8988T (cell line): Measurements from ENCODE around the gene PRKCH.
"Not testable (repeated sequence)": the region's sequence is repeated elsewhere in the genome, so short reads cannot be mapped to it uniquely, and the experiment has no call there.

Experiments used
- DNase-seq: peaks from one replicate; pipeline ENCODE4 v3.0.0; 2011

PRKCH gene

GRCh38 chr14:61308701-61309100 lies 12.7 kb upstream of the PRKCH start:
- not testable (repeated sequence) for DNase-seq

- no peak for DNase-seq
Measured at GRCh38 chr14:61315313-61315712, 6.1 kb upstream of the PRKCH start.

- no peak for DNase-seq
Measured at GRCh38 chr14:61319086-61319485, 2.3 kb upstream of the PRKCH start.

GRCh38 chr14:61319706-61320105 lies 1.7 kb upstream of the PRKCH start:
- DNase-seq, result no peak

- DNase-seq, result not testable (repeated sequence)
Measured at GRCh38 chr14:61320170-61320569, 1.2 kb upstream of the PRKCH start.

GRCh38 chr14:61320806-61321384 lies 484 bp upstream of the PRKCH start:
- no peak for DNase-seq

GRCh38 chr14:61322011-61322798 lies 826 bp downstream of the PRKCH start:
- DNase-seq, result no peak

GRCh38 chr14:61322799-61323290 lies 1.5 kb downstream of the PRKCH start:
- DNase-seq, result no peak

- DNase-seq, result no peak
Measured at GRCh38 chr14:61323970-61324369, 2.6 kb downstream of the PRKCH start.

GRCh38 chr14:61325166-61325565 lies 3.8 kb downstream of the PRKCH start:
- no peak for DNase-seq

GRCh38 chr14:61326146-61326545 lies 4.8 kb downstream of the PRKCH start:
- DNase-seq, result no peak

GRCh38 chr14:61326847-61327246 lies 5.5 kb downstream of the PRKCH start:
- no peak for DNase-seq

- no peak for DNase-seq
Measured at GRCh38 chr14:61328626-61329262, 7.4 kb downstream of the PRKCH start.

GRCh38 chr14:61329478-61330051 lies 8.2 kb downstream of the PRKCH start:
- DNase-seq, result no peak

- no peak for DNase-seq
Measured at GRCh38 chr14:61330511-61330910, 9.1 kb downstream of the PRKCH start.

- DNase-seq, result no peak
Measured at GRCh38 chr14:61331992-61332657, 10.7 kb downstream of the PRKCH start.

- no peak for DNase-seq
Measured at GRCh38 chr14:61332658-61333029, 11.3 kb downstream of the PRKCH start.

GRCh38 chr14:61333087-61333486 lies 11.7 kb downstream of the PRKCH start:
- no peak for DNase-seq

- no peak for DNase-seq
Measured at GRCh38 chr14:61334197-61334701, 12.9 kb downstream of the PRKCH start.

- no peak for DNase-seq
Measured at GRCh38 chr14:61335049-61335448, 13.7 kb downstream of the PRKCH start.

- DNase-seq, result no peak
Measured at GRCh38 chr14:61335671-61336275, 14.4 kb downstream of the PRKCH start.

GRCh38 chr14:61337893-61338292 lies 16.5 kb downstream of the PRKCH start:
- DNase-seq, result no peak
